B cell (primary cell): ENCODE results near the gene SEPTIN2. TPM values are rescaled to one million over a fixed set of nuclear protein-coding genes. Genes with fewer than 3 reads are reported as not detected.
A peak's percentile ranks its signal among the peaks of the same experiment; 100 is the strongest.

ENCODE experiments used
- ATAC-seq: fragments of 200-7000 bp; cut with Tn5 transposase; one replicate; pipeline ENCODE4 v1.10.0; 2021; ENCODE audit warnings: low read depth, mild to moderate bottlenecking, moderate number of reproducible peaks, moderate library complexity
- CTCF ChIA-PET: fragments of 350-600 bp; sonication (Branson Sonifier 250); formaldehyde crosslinking; loops from one replicate; lab custom pipeline; 2021; ENCODE audit warnings: antibody characterized with exemption, inconsistent platforms; lab: Charles Lee
- POLR2A ChIA-PET: fragments of 350-600 bp; sonication (Branson Sonifier 250); formaldehyde crosslinking; loops from one replicate; lab custom pipeline; 2021; ENCODE audit warnings: antibody characterized with exemption; lab: Charles Lee
- DNase-seq: peaks from one replicate; pipeline ENCODE4 v3.0.0; 2013
- H2AFZ ChIP-seq: 2 replicates; pipeline ENCODE4 v1.6.1; 2012; ENCODE audit warnings: mild to moderate bottlenecking, low read depth, low read length; ENCODE audit not compliant: insufficient read depth, poor library complexity, severe bottlenecking
- H3K27ac ChIP-seq, 2 donors: 1 replicate in 1 of 2; 2 replicates in 1 of 2; pipeline ENCODE4 v1.5.1; 2012 to 2013; ENCODE audit warnings: low read length in 2 of 2, mild to moderate bottlenecking in 2 of 2, moderate library complexity in 1 of 2
- H3K27me3 ChIP-seq, 4 experiments: fragments of 200-600 bp in 1 of 4; sonication (generic) in 1 of 4; replicated peaks in 1 of 4; 1 replicate in 2 of 4; 2 replicates in 2 of 4; pipeline versions ENCODE4 v1.6.1 to v1.7.0; 2013 to 2016; ENCODE audit warnings: low read length in 3 of 4, mild to moderate bottlenecking in 2 of 4, mixed read lengths in 1 of 4, moderate library complexity in 1 of 4; ENCODE audit not compliant: insufficient read depth in 4 of 4, control insufficient read depth in 3 of 4; ENCODE audit errors: control extremely low read depth in 1 of 4
- H3K36me3 ChIP-seq, 2 experiments: replicated peaks in 1 of 2; 1 replicate in 1 of 2; 2 replicates in 1 of 2; pipeline versions ENCODE4 v1.6.1 to v1.7.1; 2013; ENCODE audit warnings: low read length in 1 of 2; ENCODE audit not compliant: insufficient read depth in 2 of 2, control insufficient read depth in 1 of 2; ENCODE audit errors: control extremely low read depth in 1 of 2, extremely low read depth in 1 of 2
- H3K4me1 ChIP-seq, 2 donors: fragments of 200-600 bp in 1 of 2; sonication (generic) in 1 of 2; 1 replicate in 1 of 2; 2 replicates in 1 of 2; pipeline versions ENCODE4 v1.5.1 to v1.6.1; 2013 to 2017; ENCODE audit warnings: low read length in 2 of 2; ENCODE audit not compliant: control insufficient read depth in 2 of 2, insufficient read depth in 2 of 2
- H3K4me2 ChIP-seq: replicated peaks from 2 replicates; pipeline ENCODE3; 2012; ENCODE audit warnings: mild to moderate bottlenecking, low read depth, low read length; ENCODE audit not compliant: poor library complexity, severe bottlenecking
- H3K4me3 ChIP-seq, 5 experiments: fragments of 200-600 bp in 1 of 5; sonication (generic) in 1 of 5; 1 replicate in 3 of 5; 2 replicates in 2 of 5; pipeline versions ENCODE4 v1.5.1 to v1.7.0; 2011 to 2016; ENCODE audit warnings: low read length in 4 of 5, mild to moderate bottlenecking in 4 of 5, low read depth in 2 of 5, control low read depth in 1 of 5, moderate library complexity in 1 of 5; ENCODE audit not compliant: insufficient read depth in 1 of 5; ENCODE audit errors: control extremely low read depth in 1 of 5, extremely low read depth in 1 of 5
- H3K79me2 ChIP-seq: fragments of 200-600 bp; sonication (generic); one replicate; pipeline ENCODE4 v1.6.0; 2016; ENCODE audit warnings: low read length; ENCODE audit not compliant: control insufficient read depth, insufficient read depth
- H3K9ac ChIP-seq: fragments of 200-600 bp; sonication (generic); 2 replicates; pipeline ENCODE4 v1.6.1; 2017; ENCODE audit warnings: mild to moderate bottlenecking, low read length, moderate library complexity
- H3K9me3 ChIP-seq, 3 donors: one replicate each; pipeline versions ENCODE4 v1.6.1 to v1.7.1; 2013; ENCODE audit warnings: low read length in 2 of 3; ENCODE audit not compliant: control insufficient read depth in 2 of 3, insufficient read depth in 1 of 3; ENCODE audit errors: control extremely low read depth in 1 of 3
- H4K20me1 ChIP-seq: 2 replicates; pipeline ENCODE4 v1.6.0; 2012; ENCODE audit warnings: mild to moderate bottlenecking, low read length; ENCODE audit not compliant: insufficient read depth, control insufficient read depth, poor library complexity, severe bottlenecking
- H3K27ac Mint-ChIP-seq: one replicate; pipeline ENCODE4 v1.8.0; 2021; ENCODE audit warnings: mixed read lengths
- H3K27me3 Mint-ChIP-seq: one replicate; pipeline ENCODE4 v1.8.0; 2021; ENCODE audit warnings: mixed read lengths
- H3K4me1 Mint-ChIP-seq: one replicate; pipeline ENCODE4 v1.8.0; 2021; ENCODE audit warnings: mixed read lengths
- H3K4me3 Mint-ChIP-seq: one replicate; pipeline ENCODE4 v1.8.0; 2021; ENCODE audit warnings: mixed read lengths
- H3K9me3 Mint-ChIP-seq: one replicate; pipeline ENCODE4 v1.8.0; 2022; ENCODE audit warnings: mixed read lengths; ENCODE audit not compliant: insufficient read depth
- CTCF ChIP-seq: fragments of 200-600 bp; IDR thresholded peaks from one replicate; pipeline ENCODE4 v1.8.0; 2022; ENCODE audit warnings: antibody characterized with exemption, mild to moderate bottlenecking
- EZH2 ChIP-seq: IDR thresholded peaks from 2 replicates; pipeline ENCODE4 v1.6.1; 2012; ENCODE audit warnings: borderline replicate concordance, low read depth, mild to moderate bottlenecking, moderate library complexity, low read length; ENCODE audit not compliant: insufficient read depth, poor library complexity, severe bottlenecking
- WGBS: methylation state at CpG from one replicate; pipeline ENCODE4 v1.1.5; 2013; ENCODE audit warnings: missing lambda C conversion rate; ENCODE audit not compliant: insufficient coverage; 5-methylcytosine and 5-hydroxymethylcytosine counted together
- intact Hi-C: fragments of 100-400 bp; cut with micrococcal nuclease; formaldehyde crosslinking; loops from one replicate; pipeline ENCODE4 v1.10.0; 2022
- polyA plus RNA-seq: library from polyadenylated mRNA; depleted of rRNA; stranded (reverse); fragments of >200 nt; gene quantifications from 2 replicates; pipeline ENCODE4 v1.2.3, GENCODE V29; 2012
- total RNA-seq, 2 donors: library from RNA; stranded (reverse); fragments of 120-200 nt in 1 of 2; gene quantifications; 1 replicate in 1 of 2; 2 replicates in 1 of 2; pipeline versions ENCODE4 v1.2.3 to v1.2.4, GENCODE V29; 2013 to 2022

The SEPTIN2 gene
- total and polyA plus RNA-seq, 2 donors (not counting 1 experiment from before 2014, with no cell fraction given): 71.8 to 270 TPM

- intact Hi-C loops: no loop called here
- ChIA-PET CTCF (interaction anchor here (0.7 kb wide), 1 partner anchor 41 kb away, joined by 3 read pairs; no protein-coding TSS in a partner anchor), POLR2A (no interaction called here)
- Histone ChIP-seq H3K27me3 (no peaks in the 10 kb centered on the region), H3K9ac (no peak overlapping the region), H3K4me3 (no peak overlapping the region), H3K4me1 (peaks cover 44 to 46% of the 10 kb centered on the region in 2 donors), H3K27ac (no peak overlapping the region), H2AFZ (no peak overlapping the region), H3K36me3 (no peaks in the 10 kb centered on the region), H4K20me1 (peaks cover 43% of the 10 kb centered on the region), H3K9me3 (no peaks in the 10 kb centered on the region), H3K79me2 (peaks cover 80% of the 10 kb centered on the region), H3K4me2 (no peak overlapping the region)
- DNase-seq (no peak), ATAC-seq (no peak)
- Mint-ChIP-seq H3K9me3 (no peaks in the 10 kb centered on the region), H3K27ac (no peak overlapping the region), H3K4me1 (peaks cover 70% of the 10 kb centered on the region), H3K4me3 (peak overlapping the region; percentile 23), H3K27me3 (no peaks in the 10 kb centered on the region)
- WGBS: 60% methylated on average over 1 of the region's 4 CpGs
- TF ChIP-seq EZH2 (no peak), CTCF (no peak)
These were observed 3.6 kb upstream of the SEPTIN2 start for GRCh38 chr2:241312082-241312481.

DNA sequence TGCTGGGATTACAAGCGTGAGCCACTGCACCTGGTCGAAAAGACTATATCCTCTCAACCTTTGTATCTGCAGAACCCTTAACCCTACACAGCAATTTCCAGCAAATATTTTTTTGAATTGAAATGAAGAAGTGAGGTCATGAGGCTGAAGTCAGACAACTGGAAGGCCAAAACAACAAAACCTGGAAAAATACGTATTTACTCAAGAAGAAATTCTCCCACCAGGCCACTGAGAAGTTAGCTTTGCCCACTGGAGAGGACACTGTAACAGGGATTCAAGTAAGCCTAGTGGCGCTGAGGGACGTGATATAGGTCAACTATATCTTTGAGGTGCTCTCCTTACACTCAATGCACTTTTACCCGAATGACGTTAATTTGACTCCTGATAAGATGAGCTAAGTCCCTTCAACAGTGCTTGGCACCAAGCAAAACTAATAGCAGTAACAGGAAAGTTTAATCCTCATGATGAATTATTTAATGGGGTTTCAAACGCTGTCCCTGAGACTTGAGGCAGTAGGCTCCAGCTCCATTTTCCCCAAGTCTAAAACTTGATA is 2.1 kb upstream of the SEPTIN2 start:
- no peaks in the 10 kb centered on the region for H3K9me3 ChIP-seq
- DNase-seq: no peak
- peaks cover 56 to 58% of the 10 kb centered on the region in 2 donors for H3K4me1 ChIP-seq
- intact Hi-C loops: loop anchor here (2.0 kb wide), 1 partner anchor 753 kb away; the partner anchor contains the start of gene DUSP28
- peaks cover 0 to 4% of the 10 kb centered on the region in 2 experiments for H3K36me3 ChIP-seq
- no peak overlapping the region for H3K9ac ChIP-seq
- H3K79me2 ChIP-seq: peaks cover 88% of the 10 kb centered on the region
- POLR2A ChIA-PET: interaction anchor here (0.5 to 1.0 kb wide), 3 partner anchors 10 to 288 kb away, joined by 3 read pairs; no protein-coding TSS in a partner anchor
- Mint-ChIP-seq H3K27me3 (no peaks in the 10 kb centered on the region), H3K4me1 (peaks cover 74% of the 10 kb centered on the region), H3K27ac (peak overlapping the region; percentile 99), H3K4me3 (peak overlapping the region; percentile 95), H3K9me3 (no peaks in the 10 kb centered on the region)
- peaks cover 51% of the 10 kb centered on the region for H4K20me1 ChIP-seq
- 100% methylated on average over 1 of the region's 8 CpGs for WGBS
- H2AFZ ChIP-seq: no peak overlapping the region
- no peaks in the 10 kb centered on the region for H3K27me3 ChIP-seq
- TF ChIP-seq CTCF: no peak
- no peak for TF ChIP-seq EZH2
- H3K4me3 ChIP-seq: no peak overlapping the region
- H3K27ac ChIP-seq: no peak overlapping the region
- no peak for ATAC-seq
- peak overlapping the region; percentile 83 for H3K4me2 ChIP-seq
- CTCF ChIA-PET: interaction anchor here (0.6 to 2.2 kb wide), 7 partner anchors 24 to 324 kb away, joined by 3 to 6 read pairs (median 4); partner anchors contain the start of genes ATG4B and THAP4
